Dendritic cell treated with granulocyte-macrophage colony-stimulating factor and Interleukin-4, amounts not matched to agents 40 ng/mL and 50 ng/mL, for 4 days (primary cell): ENCODE data around the gene PDHB.
A peak's percentile ranks its signal among the peaks of the same experiment; 100 is the strongest.

Source experiments
- H3K27ac Mint-ChIP-seq: one replicate; pipeline ENCODE4 v1.8.0; 2022; ENCODE audit warnings: mild to moderate bottlenecking, mixed read lengths
- H3K27me3 Mint-ChIP-seq: one replicate; pipeline ENCODE4 v1.8.0; 2022; ENCODE audit warnings: mild to moderate bottlenecking, mixed read lengths
- H3K36me3 Mint-ChIP-seq: one replicate; pipeline ENCODE4 v1.8.0; 2022; ENCODE audit warnings: low read depth, mixed read lengths
- H3K4me1 Mint-ChIP-seq: one replicate; pipeline ENCODE4 v1.8.0; 2022; ENCODE audit warnings: low read depth, mixed read lengths
- H3K4me3 Mint-ChIP-seq: one replicate; pipeline ENCODE4 v1.8.0; 2022; ENCODE audit warnings: mild to moderate bottlenecking, moderate library complexity, mixed read lengths
- H3K9me3 Mint-ChIP-seq: one replicate; pipeline ENCODE4 v1.8.0; 2022; ENCODE audit warnings: mixed read lengths
- intact Hi-C: fragments of 100-400 bp; cut with micrococcal nuclease; formaldehyde crosslinking; loops from one replicate; pipeline ENCODE4 v1.15.0; 2022

PDHB gene

DNA sequence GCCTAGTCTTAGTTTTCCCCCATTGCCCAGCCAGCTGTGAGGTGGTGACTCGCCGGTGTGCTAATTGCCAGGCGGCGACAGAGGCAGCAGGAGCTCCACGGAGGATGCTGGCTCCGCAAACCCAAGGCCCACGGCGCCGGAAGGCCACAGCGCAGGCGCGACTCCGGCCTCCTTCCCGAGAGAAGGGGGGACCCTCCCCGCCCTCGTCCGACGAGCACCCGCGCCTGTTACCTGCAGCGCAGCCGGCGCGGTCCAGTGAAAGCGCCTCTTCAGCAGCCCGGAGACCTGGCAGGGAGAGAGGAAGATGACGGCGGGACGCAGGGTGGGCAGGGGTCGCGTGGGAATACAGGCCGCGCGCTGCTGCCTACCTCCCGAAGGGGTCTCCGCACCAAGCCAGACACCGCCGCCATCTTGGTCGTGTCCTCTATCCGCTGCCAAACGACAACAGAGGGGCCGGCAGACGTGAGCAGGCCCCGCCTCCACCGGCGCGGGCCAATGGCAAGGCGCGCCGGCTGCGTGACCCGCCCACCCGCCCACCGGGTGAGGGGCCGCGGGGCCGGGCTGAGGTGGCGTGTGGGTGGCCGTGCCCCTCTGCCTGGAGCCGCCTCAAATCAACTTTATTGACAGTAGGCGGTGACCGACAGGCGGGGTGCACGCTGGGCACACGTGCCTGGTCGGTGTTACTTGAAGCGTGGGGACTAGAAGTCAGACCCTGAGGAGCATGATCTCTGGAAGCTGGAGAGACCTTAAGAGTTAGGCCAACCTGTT lies at the start of gene PDHB:
PDHB (minus strand) TSS at position 433 of the 768 bp plus-strand sequence; CDS start at position 410, 23 bp downstream.
- peaks cover 43% of the 10 kb centered on the region for H3K36me3 Mint-ChIP-seq

DNA sequence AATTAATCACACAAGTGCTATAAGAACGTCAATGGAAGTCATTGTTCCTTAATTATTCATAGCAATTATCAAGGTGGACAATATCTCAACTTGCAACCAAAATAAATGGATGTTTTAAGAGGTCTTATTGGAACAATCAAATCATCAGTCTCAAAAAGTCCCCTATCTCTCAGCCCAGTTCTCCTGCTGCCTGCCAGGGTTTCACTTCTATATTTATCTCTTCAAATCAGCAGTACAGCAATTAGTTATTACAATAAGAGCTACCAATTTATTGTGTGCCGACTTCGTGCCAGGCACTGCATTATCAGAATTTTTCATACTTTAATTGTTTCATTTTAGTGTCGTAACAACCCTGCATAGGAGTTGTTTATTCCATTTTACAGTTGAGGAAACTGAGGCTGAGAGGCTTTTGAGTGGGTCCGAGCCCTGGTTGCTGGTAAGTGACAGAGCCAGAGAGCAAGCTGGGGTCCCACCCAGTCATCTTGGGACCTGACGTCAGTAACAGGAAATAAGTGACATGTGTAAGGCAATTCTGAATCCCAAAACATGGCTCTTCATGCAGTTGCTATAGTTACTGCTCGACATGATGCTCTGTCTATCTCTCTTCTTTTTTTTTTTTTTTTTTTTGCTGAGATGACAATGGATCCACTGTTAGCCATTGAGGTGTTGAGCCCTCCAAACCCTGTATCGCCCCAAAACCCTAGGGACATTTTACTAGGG lies 49.4 kb upstream of the PDHB start:
- Mint-ChIP-seq H3K27me3 (no peaks in the 10 kb centered on the region), H3K27ac (peak overlapping the region; percentile 88), H3K9me3 (no peaks in the 10 kb centered on the region), H3K36me3 (peaks cover 5% of the 10 kb centered on the region), H3K4me3 (no peak overlapping the region), H3K4me1 (peaks cover 88% of the 10 kb centered on the region)
- intact Hi-C loops = no loop called here

More for the DNA sequence above, at the start of gene PDHB:
- H3K4me3 Mint-ChIP-seq = peak within 1 kb of the TSS; percentile 83
- no peaks in the 10 kb centered on the region for H3K9me3 Mint-ChIP-seq
- H3K4me1 Mint-ChIP-seq = peaks cover 35% of the 10 kb centered on the region
- no peaks in the 10 kb centered on the region for H3K27me3 Mint-ChIP-seq
- H3K27ac Mint-ChIP-seq = peak within 1 kb of the TSS; percentile 95
- intact Hi-C loops = loop anchor here (1.0 kb wide), 2 partner anchors 58 to 99 kb away; no protein-coding TSS in a partner anchor

DNA sequence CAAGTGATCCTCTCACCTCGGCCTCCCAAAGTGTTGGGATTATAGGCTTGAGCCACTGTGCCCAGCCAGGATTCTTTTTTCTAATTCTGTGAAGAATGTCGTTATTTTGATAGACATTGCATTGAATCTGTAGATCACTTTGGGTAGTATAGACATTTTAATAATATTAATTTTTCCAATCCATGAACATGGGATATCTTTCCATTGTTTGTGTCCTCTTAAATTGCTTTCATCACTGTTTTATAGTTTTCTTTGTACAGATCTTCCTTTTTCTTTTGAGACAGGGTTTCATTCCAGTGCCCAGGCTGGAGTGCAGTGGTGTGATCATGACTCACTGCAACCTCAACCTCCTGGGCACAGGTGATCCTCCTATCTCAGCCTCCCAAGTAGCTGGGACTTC lies 46.7 kb upstream of the PDHB start:
- Mint-ChIP-seq H3K4me3 (no peak overlapping the region), H3K9me3 (no peaks in the 10 kb centered on the region), H3K27me3 (no peaks in the 10 kb centered on the region), H3K4me1 (peaks cover 88% of the 10 kb centered on the region), H3K27ac (peak overlapping the region; percentile 87), H3K36me3 (peaks cover 5% of the 10 kb centered on the region)
- intact Hi-C loops = no loop called here

DNA sequence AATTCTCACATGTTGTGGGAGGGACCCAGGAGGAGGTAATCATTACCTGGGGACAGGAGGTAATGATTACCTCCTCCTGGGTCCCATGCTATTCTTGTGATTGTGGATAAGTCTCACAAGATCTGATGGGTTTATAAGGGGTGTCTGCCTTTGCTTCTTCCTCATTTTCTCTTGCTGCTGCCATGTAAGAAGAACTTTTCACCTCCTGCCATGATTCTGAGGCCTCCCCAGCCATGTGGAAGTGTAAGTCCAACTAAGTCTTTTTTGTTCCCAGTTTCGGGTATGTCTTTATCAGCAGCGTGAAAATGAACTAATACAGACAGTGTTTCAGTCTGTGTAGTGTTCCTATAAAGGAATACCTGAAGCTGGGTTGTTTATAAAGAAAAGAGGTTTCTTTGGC lies 45.1 kb upstream of the PDHB start:
- peaks cover 89% of the 10 kb centered on the region for H3K4me1 Mint-ChIP-seq
- no peaks in the 10 kb centered on the region for H3K9me3 Mint-ChIP-seq

DNA sequence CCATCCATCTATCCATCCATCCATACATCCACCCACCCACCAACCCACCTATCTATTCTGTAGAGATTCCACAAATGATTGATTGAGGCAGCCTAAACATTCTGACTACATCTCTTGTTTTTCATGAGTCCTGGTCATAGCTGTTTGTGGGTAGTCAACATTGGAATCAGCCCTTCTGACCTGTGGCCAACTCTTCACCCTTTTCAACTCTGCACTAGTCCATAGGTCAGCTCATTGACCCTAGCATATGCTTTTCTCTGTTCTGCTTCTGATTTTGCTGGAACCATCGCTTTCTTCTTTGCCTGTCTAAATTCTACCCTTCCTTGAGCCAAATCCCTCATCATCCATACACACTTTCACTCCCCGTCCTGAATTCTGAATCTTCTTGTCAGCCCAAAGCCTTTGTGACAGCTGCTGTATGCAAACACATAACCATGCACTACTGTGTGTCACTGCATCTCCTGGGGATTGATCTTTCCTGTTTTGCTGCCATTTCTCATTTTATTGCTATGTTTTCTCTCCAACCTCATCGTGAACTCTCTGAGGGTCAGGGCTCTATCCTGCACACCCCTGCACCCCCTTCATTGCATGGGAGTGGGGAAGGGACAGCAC lies 41.4 kb upstream of the PDHB start:
- Mint-ChIP-seq H3K27ac (peak overlapping the region; percentile 64), H3K9me3 (no peaks in the 10 kb centered on the region), H3K4me1 (peaks cover 93% of the 10 kb centered on the region), H3K4me3 (peak overlapping the region; percentile 13), H3K36me3 (peaks cover 5% of the 10 kb centered on the region), H3K27me3 (no peaks in the 10 kb centered on the region)
- intact Hi-C loops = loop anchor here (1.0 kb wide), 1 partner anchor 16 kb away; no protein-coding TSS in a partner anchor

More for the DNA sequence above, 45.1 kb upstream of the PDHB start:
- peak overlapping the region; percentile 87 for H3K27ac Mint-ChIP-seq
- peaks cover 5% of the 10 kb centered on the region for H3K36me3 Mint-ChIP-seq
- intact Hi-C loops = no loop called here
- H3K27me3 Mint-ChIP-seq = no peaks in the 10 kb centered on the region
- H3K4me3 Mint-ChIP-seq = peak overlapping the region; percentile 26

DNA sequence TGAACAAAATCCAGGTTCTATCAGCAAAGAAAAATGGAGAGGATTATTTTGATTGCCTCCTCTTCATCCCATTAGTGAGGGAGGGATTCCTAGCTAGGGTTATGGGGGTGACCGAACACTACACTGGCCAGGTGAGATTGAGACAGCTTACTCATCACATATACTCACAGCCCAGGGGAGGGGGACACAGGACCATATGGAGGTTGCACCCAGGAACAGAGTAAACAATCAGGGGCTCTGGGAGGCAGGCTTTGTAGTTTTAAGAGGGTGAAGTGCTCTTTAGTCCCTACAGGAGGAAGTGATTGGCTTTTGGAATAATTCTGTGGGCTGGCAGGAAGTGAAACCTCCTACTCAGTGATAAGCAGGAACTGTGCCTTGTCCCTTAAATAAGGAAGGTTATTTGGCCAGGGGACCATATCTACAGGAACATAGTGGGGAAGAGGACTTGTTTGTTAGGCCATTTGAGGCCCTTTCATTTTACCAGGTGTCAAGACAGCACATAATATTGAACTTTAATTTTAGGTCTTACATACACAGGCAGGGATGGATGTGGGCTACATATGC lies 40.8 kb upstream of the PDHB start:
- Mint-ChIP-seq H3K27ac (peak overlapping the region; percentile 64), H3K27me3 (no peaks in the 10 kb centered on the region), H3K4me1 (peaks cover 93% of the 10 kb centered on the region), H3K9me3 (no peaks in the 10 kb centered on the region), H3K36me3 (peaks cover 5% of the 10 kb centered on the region), H3K4me3 (peak overlapping the region; percentile 55)
- intact Hi-C loops = no loop called here

DNA sequence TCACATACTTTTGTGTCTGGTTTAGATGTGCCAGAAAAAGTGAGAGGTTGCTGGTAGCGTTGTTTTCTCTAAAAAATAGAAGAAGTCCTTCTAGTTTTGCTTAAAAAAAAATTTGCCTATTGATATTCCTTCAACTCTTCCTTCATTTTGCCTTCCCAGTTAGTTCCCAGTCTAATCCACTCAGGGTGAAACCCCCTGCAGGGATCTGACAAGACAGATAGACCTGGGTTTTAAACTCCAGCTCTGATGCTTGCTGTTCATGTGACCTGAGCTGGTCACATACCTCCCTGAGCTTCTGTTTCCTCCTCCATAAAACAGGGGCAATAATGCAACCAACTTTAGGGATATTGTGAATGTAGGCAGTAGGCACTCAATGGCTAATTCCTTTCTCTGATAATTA lies 39.6 kb upstream of the PDHB start:
- Mint-ChIP-seq H3K4me1 (peaks cover 87% of the 10 kb centered on the region), H3K9me3 (no peaks in the 10 kb centered on the region), H3K27ac (peak overlapping the region; percentile 83), H3K36me3 (no peaks in the 10 kb centered on the region), H3K4me3 (no peak overlapping the region), H3K27me3 (no peaks in the 10 kb centered on the region)
- intact Hi-C loops = no loop called here

DNA sequence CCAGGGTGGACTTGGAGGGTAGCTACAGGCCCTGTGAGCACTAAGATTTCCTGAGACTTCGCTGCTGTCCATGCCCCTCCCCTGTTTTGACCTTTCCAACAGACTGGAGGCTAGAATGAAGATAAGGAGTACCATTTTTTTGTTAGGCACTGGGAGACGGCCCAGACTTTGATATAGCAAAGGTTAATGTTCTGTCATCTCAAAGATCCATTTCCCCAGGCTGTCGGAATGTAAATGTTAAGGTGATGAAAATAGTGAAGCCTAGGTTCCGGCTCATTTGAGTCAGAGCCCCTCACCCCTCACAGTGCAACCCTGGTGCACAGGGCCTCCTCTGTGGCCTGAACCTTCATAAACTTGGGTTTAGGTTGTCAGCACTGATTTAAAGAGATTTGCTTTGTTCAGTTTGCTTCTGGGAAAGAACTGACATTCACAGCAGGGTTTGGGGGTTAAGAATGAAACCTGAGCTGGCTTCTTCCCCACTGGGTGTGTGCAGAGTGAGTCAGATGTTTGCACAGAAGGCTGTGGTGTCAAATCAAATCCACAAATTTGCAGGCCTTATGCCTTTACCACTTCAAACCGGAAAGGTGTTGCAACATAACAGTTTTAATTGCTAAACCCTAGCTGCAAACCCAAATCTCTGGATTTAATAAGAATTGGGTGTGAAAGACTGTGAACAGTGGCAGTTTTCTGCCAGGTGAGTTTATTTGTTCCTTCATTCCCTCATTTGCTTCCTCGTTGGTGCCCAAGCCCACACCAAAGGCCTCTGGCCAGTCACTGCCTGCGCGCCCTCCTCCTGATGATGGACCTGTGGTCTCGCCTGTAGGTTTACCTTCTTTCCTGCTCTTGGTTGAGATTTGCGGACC lies 37.6 kb upstream of the PDHB start:
- H3K9me3 Mint-ChIP-seq = no peaks in the 10 kb centered on the region
- no peaks in the 10 kb centered on the region for H3K27me3 Mint-ChIP-seq
- peak overlapping the region; percentile 21 for H3K4me3 Mint-ChIP-seq
- H3K27ac Mint-ChIP-seq = peak overlapping the region; percentile 83
- no peaks in the 10 kb centered on the region for H3K36me3 Mint-ChIP-seq
- H3K4me1 Mint-ChIP-seq = peaks cover 73% of the 10 kb centered on the region
- intact Hi-C loops = no loop called here

DNA sequence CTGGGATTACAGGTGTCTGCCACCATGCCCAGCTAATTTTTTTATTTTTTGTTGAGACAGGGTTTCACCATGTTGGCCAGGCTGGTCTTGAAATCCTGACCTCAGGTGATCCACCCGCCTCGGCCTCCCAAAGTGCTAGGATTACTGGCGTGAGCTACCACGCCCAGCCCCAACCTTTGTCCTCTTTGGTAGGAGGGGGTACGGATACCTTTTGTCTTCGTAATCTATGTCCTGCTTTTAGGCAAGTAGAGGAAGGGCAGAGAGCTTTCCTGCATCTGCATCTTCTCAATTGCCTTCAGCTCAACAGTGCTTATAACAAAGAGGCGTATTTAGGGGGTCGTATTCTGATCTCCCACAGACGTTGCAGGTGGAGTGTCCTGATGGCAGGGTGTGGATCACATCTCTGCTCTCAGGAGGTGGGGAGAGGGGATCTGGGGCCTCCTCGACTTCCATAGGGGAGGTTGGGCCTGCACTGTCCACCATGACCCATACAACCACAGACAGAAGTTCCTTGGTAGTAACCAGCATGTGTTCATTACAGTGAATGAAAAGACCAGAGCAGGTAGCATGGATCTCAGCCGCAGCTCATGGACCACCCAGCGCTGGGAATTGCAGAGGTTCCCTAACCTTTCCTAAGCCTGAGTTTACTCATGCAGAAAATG lies 36.9 kb upstream of the PDHB start:
- no peaks in the 10 kb centered on the region for H3K27me3 Mint-ChIP-seq
- H3K27ac Mint-ChIP-seq = peak overlapping the region; percentile 83
- H3K9me3 Mint-ChIP-seq = no peaks in the 10 kb centered on the region
- intact Hi-C loops = no loop called here
- no peaks in the 10 kb centered on the region for H3K36me3 Mint-ChIP-seq
- H3K4me3 Mint-ChIP-seq = no peak overlapping the region
- peaks cover 66% of the 10 kb centered on the region for H3K4me1 Mint-ChIP-seq

DNA sequence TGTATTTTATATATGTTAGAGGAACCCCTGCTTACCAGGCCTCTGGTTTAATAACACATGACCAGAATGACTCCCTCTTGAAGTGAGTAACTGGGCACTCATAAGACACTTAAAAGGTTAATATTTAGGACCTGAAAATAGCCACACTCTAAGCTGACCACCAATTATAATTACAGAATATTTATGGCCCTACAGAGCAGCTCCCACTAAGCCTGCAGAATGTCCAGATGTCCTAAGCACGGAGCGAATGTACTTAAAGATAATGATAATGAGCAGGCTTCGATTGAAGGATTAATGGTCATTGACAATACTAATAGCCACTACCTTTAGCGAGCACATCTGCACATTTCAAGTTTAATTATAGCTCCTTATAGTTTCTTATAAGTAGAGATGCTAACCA lies 35.5 kb upstream of the PDHB start:
- Mint-ChIP-seq H3K9me3 (no peaks in the 10 kb centered on the region), H3K27me3 (no peaks in the 10 kb centered on the region), H3K36me3 (no peaks in the 10 kb centered on the region), H3K4me1 (peaks cover 52% of the 10 kb centered on the region), H3K27ac (peak overlapping the region; percentile 59), H3K4me3 (no peak overlapping the region)
- intact Hi-C loops = no loop called here

DNA sequence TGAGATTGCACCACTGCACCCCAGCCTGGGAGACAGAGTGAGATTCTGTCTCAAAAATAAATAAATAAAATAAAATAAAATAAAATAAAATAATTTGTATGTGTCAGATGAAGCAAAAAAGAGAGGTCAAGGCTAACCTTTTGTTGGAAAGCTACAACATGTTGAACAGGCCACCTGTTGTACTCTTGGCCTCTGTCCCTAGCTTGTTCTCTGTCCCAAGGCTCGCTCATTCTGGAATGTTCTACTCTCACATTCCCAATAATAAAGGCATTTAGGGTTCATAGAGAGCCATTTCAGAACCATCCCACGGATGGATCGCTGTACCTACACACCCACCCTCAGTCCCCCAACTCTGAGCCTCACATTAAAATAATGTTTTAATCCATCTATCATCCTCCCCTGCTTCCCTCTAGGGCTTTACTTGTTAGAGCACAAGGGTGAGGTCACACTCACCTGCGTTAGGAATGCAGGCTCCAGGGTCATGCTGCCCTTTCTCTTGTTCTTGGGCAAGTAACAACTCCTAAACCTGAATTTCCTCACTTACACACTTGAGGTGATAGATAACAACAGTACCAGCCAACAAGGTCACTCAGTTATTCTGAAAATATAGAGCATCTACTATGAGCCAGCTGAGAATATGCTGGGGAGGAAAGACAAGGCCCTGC lies 33.4 kb upstream of the PDHB start:
- H3K4me3 Mint-ChIP-seq = no peak overlapping the region
- no peaks in the 10 kb centered on the region for H3K9me3 Mint-ChIP-seq
- H3K27me3 Mint-ChIP-seq = no peaks in the 10 kb centered on the region
- H3K27ac Mint-ChIP-seq = no peak overlapping the region
- H3K36me3 Mint-ChIP-seq = no peaks in the 10 kb centered on the region
- intact Hi-C loops = no loop called here
- peaks cover 41% of the 10 kb centered on the region for H3K4me1 Mint-ChIP-seq

DNA sequence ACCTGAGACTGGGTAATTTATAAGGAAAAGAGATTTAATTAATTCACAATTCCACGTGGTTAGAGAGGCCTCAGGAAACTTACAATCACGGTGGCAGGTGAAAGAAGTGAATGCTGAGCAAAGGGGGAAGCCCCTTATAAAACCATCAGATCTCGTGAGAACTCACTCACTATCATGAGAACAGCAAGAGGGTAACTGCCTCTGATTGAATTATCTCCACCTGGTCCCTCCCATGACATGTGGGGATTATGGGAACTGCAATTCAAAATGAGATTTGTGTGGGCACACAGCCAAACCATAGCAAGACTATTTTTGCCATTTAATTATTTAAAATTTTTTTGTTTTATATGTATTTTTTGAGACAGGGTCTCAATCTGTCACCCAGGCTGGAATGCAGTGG lies 31.2 kb upstream of the PDHB start:
- H3K27ac Mint-ChIP-seq = no peak overlapping the region
- H3K36me3 Mint-ChIP-seq = no peaks in the 10 kb centered on the region
- H3K4me1 Mint-ChIP-seq = peaks cover 21% of the 10 kb centered on the region
- H3K27me3 Mint-ChIP-seq = no peaks in the 10 kb centered on the region
- H3K9me3 Mint-ChIP-seq = no peaks in the 10 kb centered on the region
- no peak overlapping the region for H3K4me3 Mint-ChIP-seq
- intact Hi-C loops = loop anchor here (5.0 kb wide), 1 partner anchor 32 kb away; no protein-coding TSS in a partner anchor
